Fibroblast of villous mesenchyme (primary cell): ENCODE results near the gene TBC1D23. TPM values are rescaled to one million over a fixed set of nuclear protein-coding genes. Genes with fewer than 3 reads are reported as not detected.
A peak's percentile ranks its signal among the peaks of the same experiment; 100 is the strongest.
"Not testable (repeated sequence)": the region's sequence is repeated elsewhere in the genome, so short reads cannot be mapped to it uniquely, and the experiment has no call there.

Experiments used
- DNase-seq: peaks from one replicate; pipeline ENCODE4 v3.0.0-alpha.2; 2010; ENCODE audit warnings: low read depth
- H3K4me3 ChIP-seq: 2 replicates; pipeline ENCODE4 v1.5.1; 2011; ENCODE audit warnings: low read depth, mild to moderate bottlenecking, low read length
- total RNA-seq: library from RNA; depleted of rRNA; stranded (reverse); fragments of >200 nt; gene quantifications from 2 replicates; pipeline ENCODE4 v1.2.3, GENCODE V29; 2012
- TF ChIP-seq, protein P1 (sequence below): IDR thresholded peaks from 2 replicates; pipeline ENCODE4 v1.5.1; 2012; ENCODE audit warnings: low read depth, mild to moderate bottlenecking, low read length; ENCODE audit not compliant: insufficient read depth

TBC1D23 gene
- total RNA-seq, 1 donor: 90.2 TPM

DNA sequence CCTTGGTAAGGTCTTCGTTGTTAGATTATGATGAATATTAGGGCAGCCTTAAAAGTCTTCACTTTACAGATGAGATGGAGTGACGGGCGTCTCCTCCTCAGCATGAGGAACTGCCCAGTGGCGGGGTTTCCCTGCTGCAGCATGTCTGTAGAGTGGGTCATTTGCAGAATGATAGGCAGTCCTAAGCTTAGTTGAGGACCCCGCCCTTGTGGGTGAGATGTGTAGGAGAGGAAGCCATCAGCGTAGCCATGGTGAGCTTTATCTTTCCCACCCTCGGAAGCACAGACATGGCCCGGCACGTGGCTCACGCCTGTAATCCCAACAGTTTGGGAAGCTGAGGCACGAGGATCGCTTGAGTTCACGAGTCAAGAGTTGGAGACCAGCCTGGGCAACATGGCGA is 74.6 kb downstream of the TBC1D23 start:
- DNase-seq: peak; percentile 10
- TF ChIP-seq, protein P1, sequence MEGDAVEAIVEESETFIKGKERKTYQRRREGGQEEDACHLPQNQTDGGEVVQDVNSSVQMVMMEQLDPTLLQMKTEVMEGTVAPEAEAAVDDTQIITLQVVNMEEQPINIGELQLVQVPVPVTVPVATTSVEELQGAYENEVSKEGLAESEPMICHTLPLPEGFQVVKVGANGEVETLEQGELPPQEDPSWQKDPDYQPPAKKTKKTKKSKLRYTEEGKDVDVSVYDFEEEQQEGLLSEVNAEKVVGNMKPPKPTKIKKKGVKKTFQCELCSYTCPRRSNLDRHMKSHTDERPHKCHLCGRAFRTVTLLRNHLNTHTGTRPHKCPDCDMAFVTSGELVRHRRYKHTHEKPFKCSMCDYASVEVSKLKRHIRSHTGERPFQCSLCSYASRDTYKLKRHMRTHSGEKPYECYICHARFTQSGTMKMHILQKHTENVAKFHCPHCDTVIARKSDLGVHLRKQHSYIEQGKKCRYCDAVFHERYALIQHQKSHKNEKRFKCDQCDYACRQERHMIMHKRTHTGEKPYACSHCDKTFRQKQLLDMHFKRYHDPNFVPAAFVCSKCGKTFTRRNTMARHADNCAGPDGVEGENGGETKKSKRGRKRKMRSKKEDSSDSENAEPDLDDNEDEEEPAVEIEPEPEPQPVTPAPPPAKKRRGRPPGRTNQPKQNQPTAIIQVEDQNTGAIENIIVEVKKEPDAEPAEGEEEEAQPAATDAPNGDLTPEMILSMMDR: no peak
- H3K4me3 ChIP-seq: peak overlapping the region; percentile 67

DNA sequence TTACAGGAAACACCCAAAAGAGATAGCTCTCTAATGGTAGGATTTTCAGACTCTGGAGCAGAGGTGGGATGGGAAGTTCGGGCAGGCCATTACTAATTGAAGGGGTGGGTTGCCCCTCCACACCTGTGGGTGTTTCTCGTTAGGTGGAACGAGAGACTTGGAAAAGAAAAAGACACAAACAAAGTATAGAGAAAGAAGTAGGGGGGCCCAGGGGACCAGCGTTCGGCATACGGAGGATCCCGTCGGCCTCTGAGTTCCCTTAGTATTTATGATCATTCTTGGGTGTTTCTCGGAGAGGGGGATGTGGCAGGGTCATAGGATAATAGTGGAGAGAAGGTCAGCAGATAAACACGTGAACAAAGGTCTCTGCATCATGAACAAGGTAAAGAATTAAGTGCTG is 75.4 kb downstream of the TBC1D23 start:
- not testable (repeated sequence) for H3K4me3 ChIP-seq, DNase-seq

DNA sequence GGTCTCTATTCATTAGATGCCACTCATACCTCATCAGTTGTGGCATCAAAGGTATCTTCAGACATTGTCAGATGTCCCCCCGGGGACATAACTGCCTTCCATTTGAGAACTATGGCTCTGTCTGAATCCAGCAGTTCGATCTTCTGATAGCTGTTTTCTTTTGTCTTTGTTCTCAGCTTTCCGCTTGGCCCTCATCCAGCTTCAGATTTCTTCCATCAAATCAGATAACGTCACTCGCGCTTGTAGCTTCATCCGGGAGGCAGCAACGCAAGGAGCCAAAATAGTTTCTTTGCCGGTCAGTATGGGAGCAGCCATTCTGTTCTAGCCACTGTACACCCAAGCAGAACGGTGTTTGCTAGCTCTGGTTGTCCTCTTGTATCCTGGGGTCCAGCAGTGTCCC is 78.1 kb downstream of the TBC1D23 start:
- no peak overlapping the region for H3K4me3 ChIP-seq
- TF ChIP-seq, protein P1: no peak
- no peak for DNase-seq

DNA sequence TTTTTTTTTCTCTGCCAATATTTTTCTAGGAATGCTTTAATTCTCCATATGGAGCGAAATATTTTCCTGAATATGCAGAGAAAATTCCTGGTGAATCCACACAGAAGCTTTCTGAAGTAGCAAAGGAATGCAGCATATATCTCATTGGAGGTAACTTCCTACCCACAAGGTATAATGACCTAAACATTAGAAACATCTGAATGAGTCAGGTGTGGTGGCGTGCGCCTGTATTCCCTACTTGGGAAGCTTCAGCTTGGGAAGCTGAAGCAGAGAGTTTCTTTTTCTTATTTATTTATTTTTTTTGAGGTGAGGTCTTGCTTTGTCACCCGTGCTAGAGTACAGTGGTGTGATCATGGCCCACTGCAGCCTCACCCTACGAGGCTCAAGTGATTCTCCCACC is 79.0 kb downstream of the TBC1D23 start:
- TF ChIP-seq, protein P1: no peak
- no peak for DNase-seq
- H3K4me3 ChIP-seq: no peak overlapping the region

DNA sequence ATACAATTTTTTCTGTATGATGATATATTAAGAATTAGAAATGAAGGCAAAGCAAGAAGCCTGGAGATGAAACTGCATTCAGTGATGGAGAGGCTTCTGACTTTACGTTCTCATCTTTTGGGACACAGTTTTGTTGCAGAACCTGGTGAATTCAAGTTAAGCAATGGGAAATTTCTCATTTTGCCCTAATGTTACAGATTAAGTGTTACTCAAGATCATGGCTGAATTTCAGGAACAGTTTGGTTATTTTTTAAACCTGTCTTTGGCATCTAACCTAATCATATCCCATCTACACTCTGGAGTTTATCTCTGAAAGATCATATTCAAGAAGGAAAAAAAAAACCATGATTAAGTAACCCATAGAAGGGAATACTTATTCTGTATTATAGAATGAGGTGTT is 79.7 kb downstream of the TBC1D23 start:
- no peak overlapping the region for H3K4me3 ChIP-seq
- no peak for DNase-seq
- TF ChIP-seq, protein P1: no peak

DNA sequence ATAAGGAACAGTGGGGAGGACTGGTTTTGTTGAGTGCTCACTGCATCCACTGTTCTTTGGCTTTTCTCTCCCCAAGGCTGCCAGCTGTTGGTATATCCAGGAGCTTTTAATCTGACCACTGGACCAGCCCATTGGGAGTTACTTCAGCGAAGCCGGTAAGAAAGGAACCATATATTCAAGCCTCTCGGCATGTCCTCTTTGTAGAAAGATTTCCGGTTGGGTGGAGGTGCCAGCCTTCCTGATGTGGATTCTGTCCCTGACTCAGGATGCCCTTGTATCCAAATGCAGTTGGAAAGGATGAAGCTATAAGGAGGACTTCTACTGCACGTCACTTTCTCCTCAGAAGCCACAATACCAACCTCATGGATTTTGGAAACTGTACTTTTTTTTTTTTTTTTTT is 87.9 kb downstream of the TBC1D23 start:
- TF ChIP-seq, protein P1: no peak
- H3K4me3 ChIP-seq: no peak overlapping the region
- no peak for DNase-seq

DNA sequence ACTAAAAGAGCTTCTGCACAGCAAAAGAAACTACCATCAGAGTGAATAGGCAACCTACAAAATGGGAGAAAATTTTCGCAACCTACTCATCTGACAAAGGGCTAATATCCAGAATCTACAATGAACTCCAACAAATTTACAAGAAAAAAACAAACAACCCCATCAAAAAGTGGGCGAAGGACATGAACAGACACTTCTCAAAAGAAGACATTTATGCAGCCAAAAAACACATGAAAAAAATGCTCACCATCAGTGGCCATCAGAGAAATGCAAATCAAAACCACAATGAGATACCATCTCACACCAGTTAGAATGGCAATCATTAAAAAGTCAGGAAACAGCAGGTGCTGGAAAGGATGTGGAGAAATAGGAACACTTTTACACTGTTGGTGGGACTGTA is 91.0 kb downstream of the TBC1D23 start:
- not testable (repeated sequence) for DNase-seq

DNA sequence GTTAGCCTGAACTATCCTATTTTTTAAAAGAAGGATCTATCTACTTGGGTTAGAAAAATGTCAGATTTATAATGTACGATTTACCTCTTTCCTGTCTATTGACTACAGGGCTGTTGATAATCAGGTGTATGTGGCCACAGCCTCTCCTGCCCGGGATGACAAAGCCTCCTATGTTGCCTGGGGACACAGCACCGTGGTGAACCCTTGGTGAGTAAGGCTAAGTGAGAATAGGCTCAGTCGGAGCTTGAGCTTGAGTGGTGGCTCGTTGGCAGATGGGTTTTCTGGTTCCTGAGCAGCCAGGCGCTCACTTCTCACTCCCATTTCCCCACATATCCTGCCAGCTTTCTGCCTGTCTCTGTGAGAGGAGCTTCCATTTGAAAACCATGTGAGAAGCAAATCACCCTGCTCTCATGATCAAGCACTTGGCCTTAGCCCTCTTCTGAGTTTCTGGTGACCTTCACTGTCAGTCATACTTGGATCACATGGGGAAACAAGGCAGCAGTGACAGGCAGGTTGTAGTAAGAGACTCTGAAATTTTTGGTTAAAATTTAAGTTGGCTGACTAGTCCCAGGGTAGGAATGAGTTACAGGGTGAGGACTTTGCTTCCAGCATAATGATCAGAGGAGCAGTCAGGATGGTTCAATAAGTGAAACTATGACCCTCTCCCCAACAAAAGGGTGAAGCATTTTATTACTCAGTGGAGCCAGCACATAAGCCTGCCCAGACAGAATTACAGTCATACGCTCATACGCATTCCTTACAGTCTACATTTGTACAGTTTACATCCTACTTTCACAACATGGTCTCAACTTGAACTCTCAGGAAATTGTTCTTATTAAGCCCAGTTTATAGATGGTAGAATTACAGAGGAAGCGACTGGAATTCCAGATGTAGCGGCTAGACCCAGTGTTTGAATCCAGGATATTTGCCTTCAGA is 91.8 kb downstream of the TBC1D23 start:
- no peak overlapping the region for H3K4me3 ChIP-seq
- TF ChIP-seq, protein P1: no peak

More for the DNA sequence above, 91.0 kb downstream of the TBC1D23 start:
- not testable (repeated sequence) for H3K4me3 ChIP-seq

More for the DNA sequence above, 91.8 kb downstream of the TBC1D23 start:
- DNase-seq: peak; percentile 55
